ENCODE data around the gene MARCHF4. TPM values are rescaled to one million over a fixed set of nuclear protein-coding genes. Genes with fewer than 3 reads are reported as not detected.

MARCHF4 gene
- total RNA-seq, 1 experiment from 2014 or later, result 6.1 TPM

GRCh38 chr2:216379977-216380376 is 7.7 kb upstream of the MARCHF4 start:
- POLR2A ChIA-PET (ENCODE audit: low non-redundant PET), result no interaction called here
- TF ChIP-seq CTCF (conservative IDR thresholded peaks at IDR 0.05; ENCODE audit: low read depth, low read length), result no peak
- TF ChIP-seq EZH2 (IDR thresholded peaks at IDR 0.05; ENCODE audit: borderline replicate concordance, low read depth, low read length, poor library complexity, severe bottlenecking), result no peak

GRCh38 chr2:216375286-216375685 is 3.0 kb upstream of the MARCHF4 start:
- H3K4me3 ChIP-seq (ENCODE audit: low read depth, low read length, poor library complexity, severe bottlenecking), result no peak overlapping the region
- H3K27ac ChIP-seq (ENCODE audit: low read depth, low read length, poor library complexity, severe bottlenecking), result no peak overlapping the region
- no peak for TF ChIP-seq CTCF (conservative IDR thresholded peaks at IDR 0.05; ENCODE audit: low read depth, low read length)
- no peak for TF ChIP-seq EZH2 (IDR thresholded peaks at IDR 0.05; ENCODE audit: borderline replicate concordance, low read depth, low read length, poor library complexity, severe bottlenecking)
- BruUV-seq (replicated peaks), result no TSS peak
- no peaks in the 10 kb centered on the region for H3K9me3 ChIP-seq (ENCODE audit: low read depth, low read length, poor library complexity, severe bottlenecking)
- POLR2A ChIA-PET (ENCODE audit: low non-redundant PET), result no interaction called here
- DNase-seq (ENCODE audit: low spot score), result no peak
- H3K36me3 ChIP-seq (ENCODE audit: insufficient read depth, low read length, poor library complexity, severe bottlenecking), result no peaks in the 10 kb centered on the region
- CTCF ChIA-PET, result no interaction called here
- peaks cover 14% of the 10 kb centered on the region for H3K4me1 ChIP-seq (ENCODE audit: insufficient read depth, low read length, poor library complexity, severe bottlenecking)
- H3K27me3 ChIP-seq (replicated peaks; ENCODE audit: insufficient read depth, low read depth, low read length, poor library complexity), result peaks cover 21% of the 10 kb centered on the region
- intact Hi-C loops (cut with micrococcal nuclease; ENCODE audit: unreplicated experiment), result no loop called here

More at GRCh38 chr2:216379977-216380376, 7.7 kb upstream of the MARCHF4 start:
- DNase-seq (ENCODE audit: low spot score), result no peak
- CTCF ChIA-PET, result no interaction called here
- no peak overlapping the region for H3K27ac ChIP-seq (ENCODE audit: low read depth, low read length, poor library complexity, severe bottlenecking)
- H3K36me3 ChIP-seq (ENCODE audit: insufficient read depth, low read length, poor library complexity, severe bottlenecking), result no peaks in the 10 kb centered on the region
- intact Hi-C loops (cut with micrococcal nuclease; ENCODE audit: unreplicated experiment), result no loop called here
- H3K9me3 ChIP-seq (ENCODE audit: low read depth, low read length, poor library complexity, severe bottlenecking), result no peaks in the 10 kb centered on the region
- no peak overlapping the region for H3K4me3 ChIP-seq (ENCODE audit: low read depth, low read length, poor library complexity, severe bottlenecking)
- no TSS peak for BruUV-seq (replicated peaks)
- H3K27me3 ChIP-seq (replicated peaks; ENCODE audit: insufficient read depth, low read depth, low read length, poor library complexity), result no peaks in the 10 kb centered on the region
- no peaks in the 10 kb centered on the region for H3K4me1 ChIP-seq (ENCODE audit: insufficient read depth, low read length, poor library complexity, severe bottlenecking)

- Histone ChIP-seq H3K9me3 (ENCODE audit: low read depth, low read length, poor library complexity, severe bottlenecking) (no peaks in the 10 kb centered on the region), H3K4me3 (ENCODE audit: low read depth, low read length, poor library complexity, severe bottlenecking) (no peak overlapping the region), H3K36me3 (ENCODE audit: insufficient read depth, low read length, poor library complexity, severe bottlenecking) (no peaks in the 10 kb centered on the region), H3K4me1 (ENCODE audit: insufficient read depth, low read length, poor library complexity, severe bottlenecking) (peaks cover 14% of the 10 kb centered on the region), H3K27me3 (replicated peaks; ENCODE audit: insufficient read depth, low read depth, low read length, poor library complexity) (peaks cover 21% of the 10 kb centered on the region), H3K27ac (ENCODE audit: low read depth, low read length, poor library complexity, severe bottlenecking) (no peak overlapping the region)
- intact Hi-C loops (cut with micrococcal nuclease; ENCODE audit: unreplicated experiment), result no loop called here
- no peak for TF ChIP-seq CTCF (conservative IDR thresholded peaks at IDR 0.05; ENCODE audit: low read depth, low read length)
- TF ChIP-seq EZH2 (IDR thresholded peaks at IDR 0.05; ENCODE audit: borderline replicate concordance, low read depth, low read length, poor library complexity, severe bottlenecking), result no peak
- ChIA-PET POLR2A (ENCODE audit: low non-redundant PET) (no interaction called here), CTCF (no interaction called here)
- no peak for DNase-seq (ENCODE audit: low spot score)
- BruUV-seq (replicated peaks), result no TSS peak
These were observed 1.6 kb upstream of the MARCHF4 start for GRCh38 chr2:216373896-216374295.
